ENCODE data around the gene SPPL3. TPM values are rescaled to one million over a fixed set of nuclear protein-coding genes. Genes with fewer than 3 reads are reported as not detected.
A peak's percentile ranks its signal among the peaks of the same experiment; 100 is the strongest.
"Not testable (repeated sequence)": the region's sequence is repeated elsewhere in the genome, so short reads cannot be mapped to it uniquely, and the experiment has no call there.

Gene SPPL3
- total RNA-seq, 1 donor from 2014 or later, result 28.2 TPM

DNA sequence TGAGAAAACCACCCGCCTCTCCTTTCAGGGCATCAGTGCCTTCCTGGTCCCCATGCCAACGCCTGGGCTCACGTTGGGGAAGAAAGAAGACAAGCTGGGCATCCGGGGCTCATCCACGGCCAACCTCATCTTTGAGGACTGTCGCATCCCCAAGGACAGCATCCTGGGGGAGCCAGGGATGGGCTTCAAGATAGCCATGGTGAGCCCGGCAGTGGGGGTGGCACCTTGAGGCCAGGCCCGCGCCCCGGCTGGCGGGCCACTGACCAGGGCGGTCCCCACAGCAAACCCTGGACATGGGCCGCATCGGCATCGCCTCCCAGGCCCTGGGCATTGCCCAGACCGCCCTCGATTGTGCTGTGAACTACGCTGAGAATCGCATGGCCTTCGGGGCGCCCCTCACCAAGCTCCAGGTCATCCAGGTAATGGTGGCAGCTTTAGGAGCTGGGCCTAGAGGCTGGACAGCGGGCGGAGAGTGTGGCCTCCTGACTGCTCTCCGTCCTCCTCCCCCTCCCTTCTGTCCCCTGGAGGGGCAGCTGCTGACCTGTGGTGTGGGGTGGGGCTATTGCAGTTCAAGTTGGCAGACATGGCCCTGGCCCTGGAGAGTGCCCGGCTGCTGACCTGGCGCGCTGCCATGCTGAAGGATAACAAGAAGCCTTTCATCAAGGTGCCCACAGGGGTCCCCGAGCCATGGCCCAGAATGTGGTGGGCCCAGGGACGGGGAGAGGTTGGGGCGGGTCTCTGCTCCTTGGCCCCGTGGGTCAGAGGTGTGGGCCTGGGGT lies 165.7 kb downstream of the SPPL3 start:
- no peak for DNase-seq
- Mint-ChIP-seq H3K4me3 (no peak overlapping the region), H3K4me1 (no peaks in the 10 kb centered on the region), H3K27ac (no peak overlapping the region), H3K27me3 (no peaks in the 10 kb centered on the region), H3K36me3 (ENCODE audit: low read depth) (peaks cover 1% of the 10 kb centered on the region), H3K9me3 (no peaks in the 10 kb centered on the region)
- intact Hi-C loops (cut with micrococcal nuclease), result no loop called here

DNA sequence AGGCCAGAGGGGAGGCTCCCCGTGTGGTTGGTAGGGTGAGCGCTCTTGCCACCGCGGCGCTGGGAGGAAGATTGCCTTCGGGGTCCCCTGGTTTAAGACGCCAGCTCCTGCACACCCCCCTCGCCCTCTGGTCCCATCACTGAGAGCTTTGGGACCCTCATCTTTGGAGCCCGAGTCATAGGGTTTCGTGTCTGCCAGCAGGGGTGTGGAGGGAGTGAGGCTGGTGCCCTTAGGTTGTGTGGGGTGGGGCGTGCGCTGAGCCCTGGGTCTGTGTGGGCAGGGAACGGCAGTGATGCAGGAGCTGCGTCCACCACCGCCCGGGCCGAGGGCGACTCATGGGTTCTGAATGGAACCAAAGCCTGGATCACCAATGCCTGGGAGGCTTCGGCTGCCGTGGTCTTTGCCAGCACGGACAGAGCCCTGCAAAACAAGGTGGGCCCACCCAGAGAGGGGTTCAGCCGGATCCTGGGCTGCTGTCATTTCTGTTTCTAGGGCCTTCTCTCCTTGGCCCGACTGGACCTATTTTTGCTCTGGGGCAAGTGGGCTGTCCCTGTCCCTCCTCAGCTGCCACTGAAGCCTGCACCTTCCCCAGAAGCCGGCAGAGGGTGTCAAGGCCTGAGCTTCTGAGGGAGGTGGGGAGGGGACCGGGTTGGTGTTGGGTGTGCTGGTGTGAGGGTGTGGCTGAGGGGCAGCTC lies 166.5 kb downstream of the SPPL3 start:
- intact Hi-C loops (cut with micrococcal nuclease), result no loop called here
- no peak overlapping the region for H3K4me3 Mint-ChIP-seq
- no peak overlapping the region for H3K27ac Mint-ChIP-seq
- DNase-seq, result no peak
- H3K36me3 Mint-ChIP-seq (ENCODE audit: low read depth), result peaks cover 5% of the 10 kb centered on the region
- H3K27me3 Mint-ChIP-seq, result no peaks in the 10 kb centered on the region
- H3K4me1 Mint-ChIP-seq, result no peaks in the 10 kb centered on the region
- H3K9me3 Mint-ChIP-seq, result no peaks in the 10 kb centered on the region

DNA sequence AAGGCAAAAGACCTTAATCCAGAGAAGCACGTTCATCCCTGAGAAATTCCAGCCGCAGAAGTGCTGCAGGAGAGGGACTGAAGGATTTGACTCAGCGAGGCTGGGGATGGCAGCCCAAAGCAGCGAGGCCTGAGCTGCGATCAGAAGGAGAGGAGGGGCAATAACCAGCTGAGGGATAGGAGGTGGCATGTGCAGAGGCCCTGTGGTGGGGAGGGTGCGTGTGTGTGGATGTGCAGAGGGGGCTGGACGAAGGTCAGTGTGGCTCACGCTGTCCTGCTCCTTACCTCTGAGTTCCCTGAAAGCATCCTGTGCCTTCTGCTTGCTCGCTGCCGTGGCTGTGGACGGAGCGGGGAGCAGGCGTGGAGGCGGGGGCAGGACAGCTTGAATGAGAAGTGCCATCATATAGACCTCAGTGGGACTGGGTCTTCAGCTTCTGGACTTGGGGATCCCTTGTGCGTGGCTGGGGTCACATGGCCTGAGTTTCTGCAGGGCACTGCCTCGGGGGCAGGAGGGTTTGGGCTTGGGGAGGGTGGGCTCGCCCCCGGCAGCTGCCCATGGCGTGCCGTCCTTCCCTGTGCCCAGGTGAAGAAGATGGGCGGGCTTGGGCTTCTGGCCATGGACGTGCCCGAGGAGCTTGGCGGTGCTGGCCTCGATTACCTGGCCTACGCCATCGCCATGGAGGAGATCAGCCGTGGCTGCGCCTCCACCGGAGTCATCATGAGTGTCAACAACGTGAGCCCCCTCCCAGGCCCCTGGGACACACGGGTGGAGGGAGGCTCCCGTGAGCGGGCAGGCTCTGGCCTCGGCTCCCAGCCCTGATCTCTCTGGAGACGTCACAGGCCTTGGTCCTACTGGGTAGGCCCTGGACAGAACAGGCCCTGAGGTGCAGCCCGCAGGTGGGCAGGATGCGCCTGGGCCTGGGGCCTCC lies 167.5 kb downstream of the SPPL3 start:
- Mint-ChIP-seq H3K4me3 (no peak overlapping the region), H3K9me3 (no peaks in the 10 kb centered on the region), H3K27me3 (no peaks in the 10 kb centered on the region), H3K27ac (no peak overlapping the region), H3K36me3 (ENCODE audit: low read depth) (peaks cover 7% of the 10 kb centered on the region), H3K4me1 (no peaks in the 10 kb centered on the region)
- intact Hi-C loops (cut with micrococcal nuclease), result no loop called here
- DNase-seq, result no peak

DNA sequence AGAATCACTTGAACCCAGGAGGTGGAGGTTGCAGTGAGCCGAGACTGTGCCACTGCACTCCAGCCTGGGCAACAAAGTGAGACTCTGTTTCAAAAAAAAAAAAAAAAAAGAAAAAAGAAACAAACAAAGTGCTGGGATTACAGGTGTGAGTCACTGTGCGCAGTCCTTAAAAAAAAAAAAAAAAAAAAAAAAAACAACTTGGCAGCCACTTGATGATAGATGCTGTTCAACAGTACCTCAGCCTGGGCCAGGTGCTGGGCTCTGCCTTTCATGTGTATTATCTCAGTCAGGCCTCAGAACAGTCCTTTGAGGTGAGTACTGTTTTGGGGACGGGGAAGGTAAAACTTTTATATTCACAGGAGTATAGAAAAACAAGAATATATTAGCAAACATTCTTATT lies 169.0 kb downstream of the SPPL3 start:
- H3K27ac Mint-ChIP-seq, result no peak overlapping the region
- intact Hi-C loops (cut with micrococcal nuclease), result no loop called here
- no peaks in the 10 kb centered on the region for H3K4me1 Mint-ChIP-seq
- H3K9me3 Mint-ChIP-seq, result no peaks in the 10 kb centered on the region
- no peaks in the 10 kb centered on the region for H3K27me3 Mint-ChIP-seq
- DNase-seq, result no peak
- H3K36me3 Mint-ChIP-seq (ENCODE audit: low read depth), result peaks cover 11% of the 10 kb centered on the region
- no peak overlapping the region for H3K4me3 Mint-ChIP-seq

DNA sequence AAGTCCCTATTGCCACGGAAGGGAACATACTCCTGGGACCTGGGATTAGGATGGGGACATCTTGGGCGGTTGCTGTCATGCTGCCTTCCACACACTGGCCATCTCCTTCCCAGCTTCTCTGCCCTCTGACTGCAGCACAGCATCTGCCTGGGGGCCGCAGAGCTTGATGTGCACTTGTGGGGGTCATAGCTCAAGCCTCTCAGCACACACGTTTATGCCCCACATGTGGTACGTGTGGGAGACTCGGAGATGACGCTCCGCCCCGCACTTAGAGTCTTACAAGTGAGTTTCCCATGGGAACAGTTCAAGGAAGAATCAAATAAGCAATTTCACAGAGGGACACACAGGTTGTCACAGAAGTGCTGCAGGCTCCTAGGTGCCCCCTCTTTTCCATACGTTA lies 169.9 kb downstream of the SPPL3 start:
- no peak overlapping the region for H3K4me3 Mint-ChIP-seq
- no peak for DNase-seq
- no peaks in the 10 kb centered on the region for H3K4me1 Mint-ChIP-seq
- H3K27ac Mint-ChIP-seq, result no peak overlapping the region
- peaks cover 17% of the 10 kb centered on the region for H3K36me3 Mint-ChIP-seq (ENCODE audit: low read depth)
- no peaks in the 10 kb centered on the region for H3K27me3 Mint-ChIP-seq
- intact Hi-C loops (cut with micrococcal nuclease), result no loop called here
- no peaks in the 10 kb centered on the region for H3K9me3 Mint-ChIP-seq

DNA sequence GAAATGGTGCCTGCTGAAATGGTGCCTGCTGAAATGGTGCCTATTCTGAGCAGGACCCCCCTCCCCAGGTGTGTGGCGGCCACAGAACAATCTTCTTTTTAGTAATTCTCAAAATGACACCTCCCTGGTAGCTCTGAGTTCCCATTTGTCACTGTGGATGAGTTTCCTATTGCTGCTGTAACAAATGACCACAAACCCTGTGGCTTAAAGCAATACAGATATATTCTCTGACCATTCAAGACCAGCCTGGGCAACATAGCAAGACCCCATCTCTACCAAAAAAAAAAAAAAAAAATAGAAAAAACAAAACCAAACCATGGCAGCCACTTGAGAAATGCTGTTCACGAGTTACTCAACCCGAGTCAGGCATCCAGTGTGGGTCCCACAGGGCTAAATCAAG lies 170.6 kb downstream of the SPPL3 start:
- DNase-seq, result no peak
- Mint-ChIP-seq H3K4me3 (no peak overlapping the region), H3K4me1 (no peaks in the 10 kb centered on the region), H3K9me3 (no peaks in the 10 kb centered on the region), H3K27ac (no peak overlapping the region), H3K36me3 (ENCODE audit: low read depth) (peaks cover 17% of the 10 kb centered on the region), H3K27me3 (no peaks in the 10 kb centered on the region)
- intact Hi-C loops (cut with micrococcal nuclease), result no loop called here

DNA sequence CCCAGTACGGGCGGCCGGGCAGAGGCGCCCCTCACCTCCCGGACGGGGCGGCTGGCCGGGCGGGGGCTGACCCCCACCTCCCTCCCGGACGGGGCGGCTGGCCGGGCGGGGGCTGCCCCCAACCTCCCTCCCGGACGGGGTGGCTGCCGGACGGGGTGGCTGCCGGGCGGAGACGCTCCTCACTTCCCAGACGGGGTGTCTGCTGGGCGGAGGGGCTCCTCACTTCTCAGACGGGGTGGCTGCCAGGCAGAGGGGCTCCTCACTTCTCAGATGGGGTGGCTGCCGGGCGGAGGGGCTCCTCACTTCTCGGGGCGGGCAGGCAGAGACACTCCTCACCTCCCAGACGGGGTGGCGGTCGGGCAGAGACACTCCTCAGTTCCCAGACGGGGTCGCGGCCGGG lies 172.0 kb downstream of the SPPL3 start:
- H3K27me3 Mint-ChIP-seq; H3K4me1 Mint-ChIP-seq; DNase-seq; H3K9me3 Mint-ChIP-seq; intact Hi-C loops (cut with micrococcal nuclease); H3K4me3 Mint-ChIP-seq; H3K27ac Mint-ChIP-seq: not testable (repeated sequence)
- H3K36me3 Mint-ChIP-seq (ENCODE audit: low read depth), result peaks cover 21% of the 10 kb centered on the region

DNA sequence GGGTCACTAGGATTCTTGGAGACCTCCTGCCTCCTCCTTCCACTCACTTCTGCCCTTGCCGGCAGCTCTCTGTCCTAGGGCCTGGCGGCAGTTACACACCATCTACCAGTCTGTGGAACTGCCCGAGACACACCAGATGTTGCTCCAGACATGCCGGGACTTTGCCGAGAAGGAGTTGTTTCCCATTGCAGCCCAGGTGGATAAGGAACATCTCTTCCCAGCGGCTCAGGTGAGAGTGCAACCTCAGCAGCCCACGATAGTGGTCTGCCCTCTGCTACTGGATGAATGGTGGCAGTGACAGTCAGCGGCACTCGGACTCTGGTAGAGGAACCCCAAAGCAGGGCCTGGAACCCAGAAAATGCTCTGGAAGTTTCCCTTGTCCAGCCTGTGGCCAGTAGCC lies 177.2 kb downstream of the SPPL3 start:
- no peak for DNase-seq
- peak overlapping the region; percentile 97 for H3K4me3 Mint-ChIP-seq
- peaks cover 17% of the 10 kb centered on the region for H3K4me1 Mint-ChIP-seq
- H3K27ac Mint-ChIP-seq, result no peak overlapping the region
- intact Hi-C loops (cut with micrococcal nuclease), result loop anchor here (5.0 kb wide), 1 partner anchor 145 kb away; the partner anchor contains the start of gene POP5
- no peaks in the 10 kb centered on the region for H3K27me3 Mint-ChIP-seq
- peaks cover 33% of the 10 kb centered on the region for H3K36me3 Mint-ChIP-seq (ENCODE audit: low read depth)
- H3K9me3 Mint-ChIP-seq, result no peaks in the 10 kb centered on the region

DNA sequence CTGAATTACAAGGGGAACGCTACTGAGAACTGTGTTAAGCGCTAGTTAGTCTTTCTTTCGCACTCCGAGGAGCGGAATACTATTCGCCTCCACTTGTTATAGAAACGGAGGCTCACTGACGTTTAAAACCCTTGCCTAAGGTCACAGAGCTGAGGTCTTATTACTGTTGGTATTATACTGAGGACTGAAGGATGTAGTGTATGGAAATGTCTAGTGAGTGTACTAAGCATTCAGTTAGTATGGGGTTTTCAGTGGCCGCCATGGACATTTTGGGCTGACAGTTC lies 177.7 kb downstream of the SPPL3 start:
- Mint-ChIP-seq H3K36me3 (ENCODE audit: low read depth) (peaks cover 33% of the 10 kb centered on the region), H3K27ac (peak overlapping the region; percentile 88), H3K4me1 (peaks cover 17% of the 10 kb centered on the region), H3K9me3 (no peaks in the 10 kb centered on the region), H3K27me3 (no peaks in the 10 kb centered on the region), H3K4me3 (peak overlapping the region; percentile 97)
- intact Hi-C loops (cut with micrococcal nuclease), result loop anchor here (5.0 kb wide), 1 partner anchor 144 kb away; the partner anchor contains the start of gene POP5
- DNase-seq, result no peak

DNA sequence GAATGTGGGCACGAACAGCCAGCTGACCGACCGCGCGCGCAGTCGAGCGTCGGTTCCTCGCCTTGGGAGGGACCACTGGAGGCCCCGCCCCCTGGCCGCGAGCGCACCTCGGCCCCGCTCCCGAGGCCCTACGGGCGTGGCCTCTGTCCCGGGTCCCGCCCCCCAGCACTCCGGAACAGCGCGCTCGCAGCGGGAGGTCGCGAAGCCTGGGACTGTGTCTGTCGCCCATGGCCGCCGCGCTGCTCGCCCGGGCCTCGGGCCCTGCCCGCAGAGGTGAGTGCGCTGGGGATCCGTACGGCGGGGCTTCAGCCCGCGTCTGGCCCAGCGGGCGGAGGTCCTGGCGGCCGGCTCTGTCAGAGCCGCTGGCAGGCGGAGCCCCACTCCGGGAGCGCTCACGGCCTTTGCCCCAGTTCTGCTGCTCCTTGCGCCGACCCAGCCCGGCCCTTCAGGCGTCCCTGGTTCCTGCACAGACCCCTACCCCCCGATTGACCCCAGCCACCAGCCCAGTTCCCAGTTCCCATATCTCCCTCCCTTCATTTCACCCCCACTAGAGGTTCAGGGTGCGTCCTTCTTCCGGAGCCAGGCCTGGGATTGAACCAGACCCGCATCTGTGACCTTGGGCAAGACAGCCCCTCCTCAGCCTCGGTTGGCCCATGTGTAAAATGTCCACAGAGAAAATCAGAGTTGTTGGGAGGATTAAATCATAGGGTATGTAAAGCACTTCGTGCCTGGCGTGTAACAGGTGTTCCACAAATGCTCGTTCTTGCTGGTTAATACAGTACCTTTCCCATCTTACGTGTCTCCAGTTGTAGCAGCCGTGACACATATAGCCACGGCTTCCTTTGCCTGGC lies 178.3 kb downstream of the SPPL3 start, which contains the start of gene ACADS:
ACADS (plus strand) TSS at position 168 of the 851 bp plus-strand sequence; CDS start at position 228, 60 bp downstream.
- Mint-ChIP-seq H3K27me3 (no peaks in the 10 kb centered on the region), H3K9me3 (no peaks in the 10 kb centered on the region), H3K4me3 (peak within 1 kb of the TSS; percentile 97), H3K4me1 (peaks cover 18% of the 10 kb centered on the region), H3K36me3 (ENCODE audit: low read depth) (peaks cover 39% of the 10 kb centered on the region), H3K27ac (peak within 1 kb of the TSS; percentile 88)
- intact Hi-C loops (cut with micrococcal nuclease), result loop anchor here (1.0 to 5.0 kb wide), 3 partner anchors 15 to 144 kb away; partner anchors contain the start of genes POP5 and UNC119B
- peak; percentile 98 for DNase-seq

DNA sequence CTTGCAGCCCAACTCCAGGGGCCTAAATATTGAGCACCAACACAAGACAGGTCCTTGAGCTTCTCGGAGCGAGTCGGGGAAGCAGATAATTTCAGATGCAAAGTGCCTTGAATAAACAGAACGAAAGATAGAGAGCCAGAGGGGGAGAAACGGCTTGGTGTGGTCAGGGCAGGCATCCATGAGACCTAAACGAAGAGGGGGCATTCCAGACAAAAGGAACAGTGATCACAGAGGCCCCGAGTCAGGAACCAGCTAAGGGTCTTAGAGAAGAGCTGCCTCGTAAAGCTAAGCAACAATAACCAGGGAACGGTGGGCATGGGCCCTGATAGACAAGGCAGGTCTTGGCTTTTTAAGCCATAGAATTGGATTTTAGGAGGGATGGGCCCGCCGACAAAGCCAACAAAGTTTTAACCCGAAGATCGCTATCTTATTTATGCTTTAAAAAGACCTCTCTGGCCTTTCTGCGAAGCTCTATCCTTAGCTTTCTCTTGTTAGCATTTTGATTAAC lies 179.0 kb downstream of the SPPL3 start:
- peak overlapping the region; percentile 59 for H3K27ac Mint-ChIP-seq
- no peak for DNase-seq
- H3K9me3 Mint-ChIP-seq, result no peaks in the 10 kb centered on the region
- H3K36me3 Mint-ChIP-seq (ENCODE audit: low read depth), result peaks cover 39% of the 10 kb centered on the region
- H3K4me3 Mint-ChIP-seq, result peak overlapping the region; percentile 97
- intact Hi-C loops (cut with micrococcal nuclease), result loop anchor here (1.0 to 5.0 kb wide), 3 partner anchors 14 to 143 kb away; partner anchors contain the start of genes POP5 and UNC119B
- H3K27me3 Mint-ChIP-seq, result no peaks in the 10 kb centered on the region
- H3K4me1 Mint-ChIP-seq, result peaks cover 20% of the 10 kb centered on the region

DNA sequence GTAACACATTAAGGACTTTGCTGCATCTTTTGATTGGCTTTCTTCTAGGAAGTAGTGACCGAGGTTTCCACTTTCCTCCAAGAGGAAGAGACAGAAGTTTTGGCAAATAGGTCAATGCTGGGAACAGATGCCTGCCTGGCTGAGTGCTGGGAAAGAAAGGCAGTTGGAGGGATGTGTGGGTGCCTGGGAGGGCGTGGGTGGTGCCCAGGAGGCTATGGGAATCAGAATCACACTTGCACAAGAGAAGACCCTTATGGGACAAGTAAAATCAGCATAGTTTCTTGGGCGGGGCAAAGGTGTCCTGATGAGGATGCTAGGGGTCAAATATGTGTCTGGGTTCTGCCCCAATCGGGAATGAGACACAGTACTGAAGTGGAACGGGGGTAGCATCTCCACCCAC lies 179.4 kb downstream of the SPPL3 start:
- Mint-ChIP-seq H3K27me3 (no peaks in the 10 kb centered on the region), H3K36me3 (ENCODE audit: low read depth) (peaks cover 41% of the 10 kb centered on the region), H3K27ac (peak overlapping the region; percentile 59), H3K4me3 (peak overlapping the region; percentile 97), H3K9me3 (no peaks in the 10 kb centered on the region), H3K4me1 (peaks cover 24% of the 10 kb centered on the region)
- intact Hi-C loops (cut with micrococcal nuclease), result loop anchor here (1.0 to 5.0 kb wide), 3 partner anchors 14 to 142 kb away; partner anchors contain the start of genes POP5 and UNC119B
- no peak for DNase-seq

DNA sequence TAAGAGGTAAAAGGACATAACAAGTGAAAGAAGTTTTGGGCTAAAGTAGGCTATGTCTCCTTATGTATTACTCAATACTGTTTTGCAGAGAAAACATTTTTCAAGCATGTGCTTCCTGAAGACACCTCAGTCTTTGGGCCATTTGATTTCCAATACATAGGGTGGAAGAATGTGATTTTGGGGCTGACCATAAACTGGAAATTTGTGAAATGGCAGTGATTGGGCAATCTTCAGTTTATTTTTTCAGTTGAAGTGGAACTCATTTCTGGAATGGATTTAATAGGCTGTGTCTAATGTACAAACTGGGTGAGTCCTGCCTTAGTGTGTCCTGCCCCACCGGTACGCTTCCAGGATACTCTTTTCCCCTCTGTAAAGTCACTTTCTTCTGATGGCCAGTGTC lies 181.4 kb downstream of the SPPL3 start:
- H3K9me3 Mint-ChIP-seq, result no peaks in the 10 kb centered on the region
- no peaks in the 10 kb centered on the region for H3K27me3 Mint-ChIP-seq
- intact Hi-C loops (cut with micrococcal nuclease), result no loop called here
- peaks cover 49% of the 10 kb centered on the region for H3K36me3 Mint-ChIP-seq (ENCODE audit: low read depth)
- H3K27ac Mint-ChIP-seq, result no peak overlapping the region
- no peak for DNase-seq
- peaks cover 39% of the 10 kb centered on the region for H3K4me1 Mint-ChIP-seq
- H3K4me3 Mint-ChIP-seq, result no peak overlapping the region
